HG03571 (cell line): ENCODE measurements around the gene CLRN3.

Experiments
- ATAC-seq: cut with Tn5 transposase; IDR thresholded peaks from one replicate; pipeline ENCODE4 v1.9.1; 2021; ENCODE audit not compliant: unreplicated experiment

CLRN3 gene

GRCh38 chr10:127850944-127851343, 41.8 kb downstream of the CLRN3 start:
- ATAC-seq, result no peak

- no peak for ATAC-seq
Observed at GRCh38 chr10:127849921-127850320, 42.8 kb downstream of the CLRN3 start.

- no peak for ATAC-seq
Observed at GRCh38 chr10:127849224-127849623, 43.5 kb downstream of the CLRN3 start.

- ATAC-seq, result no peak
Observed at GRCh38 chr10:127848226-127848625, 44.5 kb downstream of the CLRN3 start.

DNA sequence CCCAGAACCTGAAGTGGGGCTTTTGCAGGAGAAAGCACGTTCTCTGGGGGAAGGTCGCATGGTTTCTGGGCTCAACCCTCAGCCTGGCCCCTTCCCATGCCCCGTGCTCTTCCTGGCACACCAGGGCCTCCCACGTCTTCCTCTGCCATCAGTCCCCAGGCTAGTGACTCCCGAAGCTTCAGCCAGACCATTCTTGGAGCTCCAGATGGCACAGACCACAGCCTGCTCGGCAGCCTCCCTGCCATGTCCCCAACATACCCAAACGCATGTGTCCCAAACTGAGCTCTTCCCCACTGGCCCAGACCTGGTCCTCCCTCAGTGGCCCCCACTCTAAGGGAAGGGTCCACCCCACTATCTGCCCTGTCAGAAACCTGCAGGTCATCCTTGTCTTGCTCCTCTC, 47.0 kb downstream of the CLRN3 start:
- no peak for ATAC-seq

GRCh38 chr10:127840884-127841283, 51.9 kb downstream of the CLRN3 start:
- no peak for ATAC-seq

DNA sequence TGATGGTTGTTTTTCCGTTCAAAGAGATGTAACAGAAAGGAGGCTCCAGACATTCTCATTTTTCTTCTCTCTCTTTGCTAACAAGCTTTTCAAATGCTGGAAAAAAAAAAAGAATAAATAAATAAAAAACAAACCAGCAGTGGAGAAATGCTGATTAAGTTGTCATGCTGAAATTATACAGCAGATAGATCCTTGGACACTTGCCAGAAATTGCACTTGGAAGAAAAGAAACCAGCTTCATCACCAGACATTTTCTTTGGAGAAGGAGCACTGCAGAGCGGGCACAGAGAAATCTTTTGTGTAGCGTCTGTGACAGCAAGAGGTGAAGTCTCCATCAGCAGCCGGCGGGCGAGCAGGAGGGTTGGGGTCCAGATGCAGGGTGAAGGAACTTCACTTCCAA, 55.8 kb downstream of the CLRN3 start:
- ATAC-seq, result no peak

- ATAC-seq, result no peak
Observed at GRCh38 chr10:127836176-127836575, 56.6 kb downstream of the CLRN3 start.

DNA sequence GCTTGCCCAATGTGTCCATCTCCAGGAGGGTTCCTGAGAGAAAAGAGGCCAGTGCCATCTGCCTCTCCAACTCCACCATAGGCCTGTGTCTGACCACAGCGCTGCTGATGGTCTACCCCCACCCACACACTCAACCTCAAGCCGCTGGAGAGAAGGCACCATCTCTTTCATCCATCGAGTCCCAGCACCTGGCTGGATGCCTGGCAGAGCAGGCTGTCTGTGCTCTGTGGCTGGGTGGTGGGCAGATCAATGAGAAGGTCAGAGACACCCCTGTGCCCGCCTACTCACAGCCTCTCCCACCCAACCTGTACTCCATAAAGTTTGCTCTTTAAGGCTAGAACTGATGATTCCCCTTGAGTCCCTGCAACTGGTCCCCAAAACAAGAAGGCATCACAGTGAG, 58.0 kb downstream of the CLRN3 start:
- ATAC-seq, result no peak

DNA sequence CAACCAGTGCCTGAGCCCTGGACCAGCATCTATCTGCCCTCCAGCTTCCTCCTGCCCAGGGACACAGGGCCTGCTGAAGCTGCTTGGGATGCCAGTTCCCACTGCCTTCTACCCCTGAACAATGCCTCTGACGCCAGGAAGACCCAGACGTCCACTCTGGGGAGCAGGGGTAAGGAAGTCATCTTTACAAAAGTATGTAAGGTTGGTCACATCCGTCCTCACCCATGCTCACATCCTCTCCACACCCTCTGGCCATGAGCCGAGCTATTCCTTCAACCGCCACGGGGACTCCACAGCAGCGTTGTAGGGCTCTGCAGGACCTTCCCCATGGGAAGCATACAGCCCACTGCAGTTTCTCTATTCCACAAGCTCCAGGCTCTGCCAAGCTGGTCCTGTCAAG, 58.5 kb downstream of the CLRN3 start:
- ATAC-seq, result no peak

GRCh38 chr10:127833804-127834203, 58.9 kb downstream of the CLRN3 start:
- ATAC-seq, result no peak

DNA sequence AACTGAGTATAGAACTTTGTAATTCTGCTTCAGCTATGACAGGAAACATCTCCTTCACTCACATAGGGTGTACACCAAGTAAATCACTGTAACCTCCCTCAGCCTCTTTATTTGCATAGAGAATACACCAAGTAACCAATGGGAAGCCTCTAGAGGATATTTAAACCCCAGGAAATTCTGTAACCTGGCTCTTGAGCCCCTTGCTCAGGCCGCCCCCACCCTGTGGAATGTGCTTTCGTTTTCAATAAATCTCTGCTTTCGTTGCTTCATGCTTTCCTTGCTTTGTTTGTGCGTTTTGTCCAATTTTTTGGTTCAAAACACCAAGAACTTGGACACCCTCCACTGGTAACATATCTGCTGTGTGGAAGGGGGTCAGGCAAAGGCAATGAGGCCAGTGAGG, 60.2 kb downstream of the CLRN3 start:
- no peak for ATAC-seq

GRCh38 chr10:127830414-127830813, 62.3 kb downstream of the CLRN3 start:
- ATAC-seq, result no peak
